HL-60 (cell line): ENCODE results near the gene PUM1.

Experiments used
- DNase-seq, 2 experiments: peaks; one replicate each; pipeline ENCODE4 v3.0.0-alpha.2; 2010 to 2020; ENCODE audit warnings: low read depth in 1 of 2, low spot score in 1 of 2
- H3K27ac ChIP-seq: fragments of 250-450 bp; sonication (Bioruptor Pico); replicated peaks from 2 replicates; pipeline ENCODE4 v1.5.1; 2020; ENCODE audit warnings: mild to moderate bottlenecking, moderate library complexity
- H3K27me3 ChIP-seq: fragments of 250-450 bp; sonication (Bioruptor Pico); 2 replicates; pipeline ENCODE4 v1.5.1; 2021; ENCODE audit warnings: mild to moderate bottlenecking, moderate library complexity; ENCODE audit not compliant: insufficient read depth, poor library complexity, severe bottlenecking
- H3K4me3 ChIP-seq: replicated peaks from 2 replicates; pipeline ENCODE4 v1.5.1; 2011; ENCODE audit warnings: mild to moderate bottlenecking, control low read depth, low read length; ENCODE audit not compliant: insufficient read depth
- GABPA ChIP-seq: IDR thresholded peaks from 2 replicates; pipeline ENCODE4 v1.6.1; 2012; ENCODE audit warnings: low read depth
- POLR2AphosphoS5 ChIP-seq: IDR thresholded peaks from 2 replicates; pipeline ENCODE4 v1.6.1; 2012; ENCODE audit warnings: low read depth
- SPI1 ChIP-seq: IDR thresholded peaks from 2 replicates; pipeline ENCODE4 v1.6.1; 2012; ENCODE audit warnings: low read depth, mild to moderate bottlenecking, borderline replicate concordance
- TF ChIP-seq, protein P1 (sequence below): IDR thresholded peaks from one replicate; pipeline ENCODE4 v1.5.1; 2011; ENCODE audit warnings: low read length, control low read depth, inconsistent platforms; ENCODE audit not compliant: insufficient read depth
- TF ChIP-seq, protein P2 (sequence below): IDR thresholded peaks from 2 replicates; pipeline ENCODE4 v1.6.1; 2012; ENCODE audit warnings: low read depth; ENCODE audit not compliant: insufficient replicate concordance

Gene PUM1

DNA sequence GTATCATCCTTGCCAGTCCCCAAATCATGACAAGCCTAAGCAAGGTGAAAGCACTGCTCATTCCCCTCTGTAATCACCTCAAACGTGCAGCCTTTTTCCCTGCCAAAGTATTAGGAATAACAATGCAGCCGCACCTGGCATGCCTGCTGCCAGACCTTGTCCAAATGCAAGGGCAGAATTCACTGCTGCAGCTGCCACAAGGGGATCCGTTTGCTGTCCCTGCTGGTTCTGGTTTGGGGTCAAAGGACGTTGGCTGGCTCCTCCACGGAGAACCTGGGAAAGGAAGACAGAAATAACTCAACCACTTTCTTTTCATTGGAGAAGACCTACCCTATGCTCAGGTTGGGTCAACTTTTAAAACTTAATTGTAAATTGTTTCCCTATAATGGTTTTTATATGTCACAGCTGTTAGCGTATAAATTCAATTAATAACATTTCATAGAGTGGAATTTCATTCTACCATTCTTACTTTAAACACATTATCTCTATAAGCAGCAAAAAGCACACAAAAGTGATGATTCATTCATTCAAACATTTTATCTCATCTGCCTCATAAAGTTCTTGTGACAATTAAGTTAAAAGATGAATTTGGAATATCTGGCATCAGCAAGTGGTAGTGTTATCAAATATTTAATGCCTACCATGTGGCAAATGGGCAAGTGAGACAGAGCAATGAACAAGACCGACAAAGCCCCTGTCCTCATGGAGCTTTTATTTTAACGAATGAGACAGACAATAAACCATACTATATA, 97.1 kb downstream of the PUM1 start:
- TF ChIP-seq, protein P1, sequence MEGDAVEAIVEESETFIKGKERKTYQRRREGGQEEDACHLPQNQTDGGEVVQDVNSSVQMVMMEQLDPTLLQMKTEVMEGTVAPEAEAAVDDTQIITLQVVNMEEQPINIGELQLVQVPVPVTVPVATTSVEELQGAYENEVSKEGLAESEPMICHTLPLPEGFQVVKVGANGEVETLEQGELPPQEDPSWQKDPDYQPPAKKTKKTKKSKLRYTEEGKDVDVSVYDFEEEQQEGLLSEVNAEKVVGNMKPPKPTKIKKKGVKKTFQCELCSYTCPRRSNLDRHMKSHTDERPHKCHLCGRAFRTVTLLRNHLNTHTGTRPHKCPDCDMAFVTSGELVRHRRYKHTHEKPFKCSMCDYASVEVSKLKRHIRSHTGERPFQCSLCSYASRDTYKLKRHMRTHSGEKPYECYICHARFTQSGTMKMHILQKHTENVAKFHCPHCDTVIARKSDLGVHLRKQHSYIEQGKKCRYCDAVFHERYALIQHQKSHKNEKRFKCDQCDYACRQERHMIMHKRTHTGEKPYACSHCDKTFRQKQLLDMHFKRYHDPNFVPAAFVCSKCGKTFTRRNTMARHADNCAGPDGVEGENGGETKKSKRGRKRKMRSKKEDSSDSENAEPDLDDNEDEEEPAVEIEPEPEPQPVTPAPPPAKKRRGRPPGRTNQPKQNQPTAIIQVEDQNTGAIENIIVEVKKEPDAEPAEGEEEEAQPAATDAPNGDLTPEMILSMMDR, result no peak
- TF ChIP-seq GABPA (no peak), SPI1 (no peak), POLR2AphosphoS5 (no peak)
- TF ChIP-seq, protein P2, sequence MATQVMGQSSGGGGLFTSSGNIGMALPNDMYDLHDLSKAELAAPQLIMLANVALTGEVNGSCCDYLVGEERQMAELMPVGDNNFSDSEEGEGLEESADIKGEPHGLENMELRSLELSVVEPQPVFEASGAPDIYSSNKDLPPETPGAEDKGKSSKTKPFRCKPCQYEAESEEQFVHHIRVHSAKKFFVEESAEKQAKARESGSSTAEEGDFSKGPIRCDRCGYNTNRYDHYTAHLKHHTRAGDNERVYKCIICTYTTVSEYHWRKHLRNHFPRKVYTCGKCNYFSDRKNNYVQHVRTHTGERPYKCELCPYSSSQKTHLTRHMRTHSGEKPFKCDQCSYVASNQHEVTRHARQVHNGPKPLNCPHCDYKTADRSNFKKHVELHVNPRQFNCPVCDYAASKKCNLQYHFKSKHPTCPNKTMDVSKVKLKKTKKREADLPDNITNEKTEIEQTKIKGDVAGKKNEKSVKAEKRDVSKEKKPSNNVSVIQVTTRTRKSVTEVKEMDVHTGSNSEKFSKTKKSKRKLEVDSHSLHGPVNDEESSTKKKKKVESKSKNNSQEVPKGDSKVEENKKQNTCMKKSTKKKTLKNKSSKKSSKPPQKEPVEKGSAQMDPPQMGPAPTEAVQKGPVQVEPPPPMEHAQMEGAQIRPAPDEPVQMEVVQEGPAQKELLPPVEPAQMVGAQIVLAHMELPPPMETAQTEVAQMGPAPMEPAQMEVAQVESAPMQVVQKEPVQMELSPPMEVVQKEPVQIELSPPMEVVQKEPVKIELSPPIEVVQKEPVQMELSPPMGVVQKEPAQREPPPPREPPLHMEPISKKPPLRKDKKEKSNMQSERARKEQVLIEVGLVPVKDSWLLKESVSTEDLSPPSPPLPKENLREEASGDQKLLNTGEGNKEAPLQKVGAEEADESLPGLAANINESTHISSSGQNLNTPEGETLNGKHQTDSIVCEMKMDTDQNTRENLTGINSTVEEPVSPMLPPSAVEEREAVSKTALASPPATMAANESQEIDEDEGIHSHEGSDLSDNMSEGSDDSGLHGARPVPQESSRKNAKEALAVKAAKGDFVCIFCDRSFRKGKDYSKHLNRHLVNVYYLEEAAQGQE, result no peak
- H3K27me3 ChIP-seq, result no peaks in the 10 kb centered on the region
- no peak for DNase-seq
- H3K27ac ChIP-seq, result no peak overlapping the region
- H3K4me3 ChIP-seq, result no peak overlapping the region

DNA sequence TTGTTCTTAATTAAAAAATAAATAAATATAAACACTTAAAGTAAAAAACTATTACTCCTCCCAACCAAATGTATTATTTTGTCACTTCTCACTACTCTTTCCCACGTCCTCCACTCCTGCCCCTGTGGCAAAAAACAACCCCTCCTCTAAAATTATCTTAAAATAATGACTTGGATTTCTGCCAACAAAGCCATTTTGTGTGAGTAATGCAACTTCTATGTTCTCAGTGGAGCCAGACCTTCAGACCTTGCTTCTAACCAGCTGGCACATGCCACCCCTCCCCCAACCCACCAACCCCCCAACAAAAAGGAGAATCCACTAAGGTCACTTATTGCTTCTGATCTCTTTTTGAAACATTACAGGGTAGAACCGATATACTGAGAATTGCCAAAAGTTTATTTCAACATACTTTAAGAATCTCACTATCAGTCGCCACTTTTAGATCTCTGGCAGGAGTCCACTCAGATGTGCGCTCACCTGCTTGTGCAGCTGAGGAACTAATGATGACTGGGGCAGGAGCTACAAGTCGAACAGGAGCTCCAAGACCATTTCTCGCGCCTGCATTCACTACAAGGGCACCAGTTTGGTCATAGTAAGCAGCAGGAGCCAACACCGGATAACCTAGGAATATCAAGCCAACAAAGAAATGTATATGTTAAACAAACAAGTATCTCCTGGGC, 98.7 kb downstream of the PUM1 start:
- Histone ChIP-seq H3K4me3 (no peak overlapping the region), H3K27me3 (no peaks in the 10 kb centered on the region), H3K27ac (no peak overlapping the region)
- TF ChIP-seq, protein P2, result no peak
- TF ChIP-seq SPI1 (no peak), GABPA (no peak), POLR2AphosphoS5 (no peak)
- TF ChIP-seq, protein P1, result no peak
- no peak for DNase-seq

DNA sequence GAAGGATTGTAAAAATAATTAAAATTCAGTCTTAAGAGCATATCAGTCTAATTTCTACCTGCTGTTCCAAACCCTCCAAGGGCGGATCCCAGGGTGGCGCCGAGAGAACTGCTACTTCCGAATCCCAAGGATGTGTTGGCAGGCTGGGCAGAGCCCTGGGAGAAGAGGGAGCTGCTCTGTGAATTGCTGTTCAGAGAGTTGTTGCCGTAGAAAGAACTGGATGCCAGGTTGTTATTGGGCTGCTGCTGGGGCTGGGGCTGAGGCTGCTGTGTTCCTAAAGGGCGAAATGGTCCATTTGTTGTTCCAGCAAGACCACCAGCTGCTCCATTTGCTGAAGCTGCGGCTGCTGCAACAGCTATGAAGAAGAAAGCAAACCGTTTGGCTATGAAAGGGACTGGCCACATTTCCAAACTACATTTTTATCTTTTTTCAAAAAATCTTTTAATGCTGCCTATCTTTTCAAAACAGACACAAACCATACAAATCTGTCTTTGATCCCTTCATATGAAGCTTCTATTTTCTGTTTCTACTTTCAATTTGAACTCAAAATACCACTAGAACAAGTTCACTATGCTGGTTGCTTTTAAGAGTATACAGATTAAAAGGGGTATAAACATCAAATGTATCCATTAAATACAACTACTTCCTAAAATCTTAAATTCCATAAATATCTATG, 99.5 kb downstream of the PUM1 start:
- H3K27me3 ChIP-seq, result no peaks in the 10 kb centered on the region
- H3K27ac ChIP-seq, result no peak overlapping the region
- TF ChIP-seq SPI1 (no peak), GABPA (no peak), POLR2AphosphoS5 (no peak)
- TF ChIP-seq, protein P2, result no peak
- TF ChIP-seq, protein P1, result no peak
- H3K4me3 ChIP-seq, result no peak overlapping the region
- DNase-seq, result no peak
